ENCODE results near the gene PHF21B.

- TF ChIP-seq CTCF (IDR thresholded peaks at IDR 0.05), result no peak
- no peak for TF ChIP-seq POLR2AphosphoS5 (IDR thresholded peaks at IDR 0.05)
- no peak for TF ChIP-seq POLR2A (IDR thresholded peaks at IDR 0.05)
Observed at GRCh38 chr22:44906248-44906936, 103.4 kb downstream of the PHF21B start.

Data from suprapubic skin (tissue), 4 donors.